GM18867 (cell line): ENCODE results near the gene FOXN3.

ENCODE experiments used
- ATAC-seq: cut with Tn5 transposase; IDR thresholded peaks from one replicate; pipeline ENCODE4 v1.9.1; 2021; ENCODE audit warnings: mild to moderate bottlenecking, moderate library complexity; ENCODE audit not compliant: unreplicated experiment

The FOXN3 gene

DNA sequence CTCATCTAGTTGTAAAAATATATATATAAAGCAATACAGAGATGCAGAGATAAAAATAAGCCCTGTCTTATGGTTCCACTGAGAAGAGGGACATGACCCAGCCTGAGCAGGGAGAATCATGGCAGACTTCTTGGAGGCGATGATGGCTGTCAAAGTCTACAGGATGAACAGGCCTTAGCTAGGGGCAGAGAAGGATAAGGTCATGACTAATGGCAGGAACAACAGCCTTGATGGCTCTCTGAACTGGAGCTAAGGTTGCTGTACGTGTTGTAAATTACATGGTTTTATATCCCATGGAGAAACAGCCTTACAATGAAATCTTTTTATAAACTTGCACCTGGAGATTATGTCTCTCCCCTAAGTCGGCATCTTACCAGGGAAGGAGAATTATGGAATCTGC lies 32.4 kb downstream of the FOXN3 start:
- ATAC-seq, result no peak

DNA sequence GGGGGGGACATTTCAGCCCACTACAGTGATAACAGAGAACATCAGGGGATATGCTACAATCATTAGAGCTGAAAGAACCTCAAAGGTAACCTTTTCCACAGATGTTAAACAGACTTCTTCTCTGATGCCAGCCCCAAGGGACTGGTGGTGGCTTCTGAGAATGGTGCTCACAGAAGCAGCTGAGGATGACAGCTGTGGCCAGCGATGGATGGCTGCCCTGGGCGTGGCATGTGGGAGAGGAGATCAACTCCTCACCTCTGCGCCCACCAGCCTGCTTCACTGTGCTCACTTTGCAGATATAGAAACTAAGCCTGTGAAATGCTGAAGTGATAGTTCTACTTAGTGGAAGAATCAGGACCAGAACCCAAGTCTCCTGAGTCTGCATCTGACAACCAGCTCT lies 33.0 kb downstream of the FOXN3 start:
- peak; percentile 86 for ATAC-seq

DNA sequence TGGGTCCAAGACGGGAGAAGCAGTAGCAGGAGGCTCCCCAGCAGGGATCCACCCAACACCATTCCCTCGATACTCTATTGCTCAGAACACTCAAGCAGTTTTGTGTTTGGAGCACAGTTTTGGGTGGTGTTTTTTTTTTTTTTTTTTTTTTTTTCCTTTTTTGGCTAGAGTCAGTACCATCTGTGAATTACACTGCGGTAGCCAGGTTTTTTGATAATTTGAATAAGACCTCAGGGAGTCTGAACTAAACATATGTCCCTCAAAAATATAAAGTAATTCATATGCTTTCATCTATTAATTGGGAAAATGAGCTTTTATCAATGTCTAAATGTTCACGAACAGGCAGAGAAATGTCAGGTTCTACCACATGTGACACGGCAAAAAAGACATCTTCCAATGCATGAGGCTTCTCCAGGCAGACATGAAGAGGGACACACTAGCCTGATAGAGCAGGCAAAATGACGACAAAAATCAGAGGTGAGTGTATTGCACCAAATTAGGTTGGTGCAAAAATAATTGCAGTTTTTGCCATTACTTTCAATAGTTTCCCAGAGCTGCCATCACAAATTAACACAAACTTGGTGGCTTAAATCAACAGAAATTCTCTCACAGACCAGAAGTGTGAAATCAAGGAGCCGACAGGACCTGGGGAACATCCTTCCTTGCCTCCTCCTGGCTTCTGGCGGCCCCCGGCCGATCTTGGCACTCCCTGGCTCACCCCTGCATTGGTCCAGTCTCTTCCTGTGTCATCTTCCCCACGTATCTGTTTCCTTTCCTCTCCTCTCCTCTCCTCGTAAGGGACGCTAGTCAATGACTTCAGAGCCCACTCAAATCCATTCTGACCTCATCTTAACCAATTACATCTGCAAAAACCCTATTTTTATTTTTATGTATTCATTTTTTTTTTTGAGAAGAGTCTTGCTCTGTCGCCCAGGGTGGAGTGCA lies 33.9 kb downstream of the FOXN3 start:
- no peak for ATAC-seq

DNA sequence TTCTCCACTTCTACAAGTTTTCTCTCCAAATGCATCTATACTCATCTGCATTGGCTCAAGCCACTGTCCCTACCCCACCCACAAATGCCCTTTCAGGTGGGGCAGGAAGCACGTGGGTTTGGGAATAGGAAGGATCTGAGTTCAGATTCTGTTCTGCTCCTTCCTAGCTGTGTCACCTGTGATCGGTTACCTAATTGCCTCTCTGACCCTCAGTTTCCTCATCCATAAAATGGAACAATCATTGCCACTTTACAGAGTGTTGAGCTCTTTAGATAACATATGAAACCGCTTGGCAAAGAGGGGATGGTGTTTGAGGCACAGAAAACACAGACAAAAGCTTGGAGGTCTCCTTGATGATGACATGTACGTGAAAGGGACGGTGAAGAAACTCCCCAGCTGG lies 34.5 kb downstream of the FOXN3 start:
- no peak for ATAC-seq

DNA sequence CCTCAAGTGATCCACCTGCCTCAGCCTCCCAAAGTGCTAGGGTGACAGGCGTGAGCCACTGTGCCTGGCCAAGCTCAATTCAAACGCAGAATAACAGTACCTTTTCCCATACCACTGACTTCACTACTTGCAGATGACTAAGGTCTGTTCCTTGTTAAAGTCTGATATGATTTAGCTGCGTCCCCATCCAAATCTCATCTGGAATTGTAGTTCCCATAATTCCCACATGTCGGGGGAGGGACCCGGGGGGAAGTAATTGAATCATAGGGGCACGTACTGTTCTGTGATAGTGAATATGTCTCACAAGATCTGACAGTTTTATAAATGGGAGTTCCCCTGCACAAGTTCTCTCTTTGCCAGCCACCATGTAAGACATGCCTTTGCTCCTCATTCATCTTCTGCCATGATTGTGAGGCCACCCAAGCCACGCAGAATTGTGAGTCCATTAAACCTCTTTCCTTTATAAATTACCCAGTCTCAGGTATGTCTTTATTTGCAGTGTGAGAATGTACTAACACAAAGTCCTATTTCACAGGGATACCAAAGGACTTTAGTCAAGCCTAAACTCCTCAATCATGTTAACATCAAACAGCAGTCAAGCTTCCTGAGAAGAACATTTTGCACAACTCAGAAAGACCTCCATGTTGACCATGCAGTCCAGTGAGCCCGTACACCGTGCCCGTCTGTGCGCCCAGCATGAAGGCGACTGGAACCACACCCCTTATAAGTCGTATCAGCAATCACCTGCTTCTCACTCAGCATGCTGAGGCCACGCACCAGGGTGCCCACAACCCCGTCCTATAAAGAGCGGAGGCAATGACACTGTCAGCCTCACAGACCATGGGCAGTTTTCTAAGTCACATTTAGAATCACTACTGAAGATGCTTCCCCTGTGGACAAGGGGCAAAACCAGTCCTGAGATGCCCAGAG lies 36.9 kb downstream of the FOXN3 start:
- no peak for ATAC-seq

DNA sequence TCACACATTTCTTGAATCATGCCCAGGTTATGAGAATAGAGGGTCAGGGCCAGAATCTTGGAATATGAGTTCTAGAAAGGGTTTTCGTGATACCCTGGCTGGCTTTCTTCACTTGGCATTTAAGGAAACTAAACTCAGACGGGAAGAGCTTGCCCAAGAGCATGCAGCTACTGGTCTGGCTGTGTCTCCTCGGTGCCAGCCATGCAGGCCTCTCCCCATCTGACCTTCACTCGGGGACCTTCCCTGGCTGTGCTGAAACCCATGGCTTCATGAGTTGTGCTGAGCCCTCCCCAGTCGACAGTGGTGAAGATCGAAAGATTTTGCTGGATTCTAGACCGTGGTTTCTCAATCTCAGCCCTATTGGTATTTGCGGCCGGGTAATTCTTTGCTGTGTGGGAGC lies 38.0 kb downstream of the FOXN3 start:
- ATAC-seq, result no peak

DNA sequence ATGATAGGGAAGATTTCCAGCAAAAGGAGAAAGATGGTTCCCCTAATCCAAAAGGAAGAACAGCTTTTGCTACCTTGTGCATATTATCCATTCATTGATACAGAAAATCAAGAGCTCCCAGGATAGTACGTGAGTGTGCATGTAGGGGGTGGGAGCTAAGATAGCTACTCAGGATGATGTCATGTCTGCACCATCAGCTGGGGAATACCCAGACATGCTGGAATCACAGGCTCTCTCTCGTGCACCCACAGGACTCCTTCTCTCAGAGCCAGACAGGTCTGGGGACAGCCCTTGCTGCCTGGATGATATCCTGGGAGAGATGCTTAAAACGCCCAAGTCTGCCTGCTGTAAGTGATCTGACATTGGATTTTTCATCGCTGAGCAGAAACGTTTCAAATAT lies 38.9 kb downstream of the FOXN3 start:
- ATAC-seq, result peak; percentile 54

DNA sequence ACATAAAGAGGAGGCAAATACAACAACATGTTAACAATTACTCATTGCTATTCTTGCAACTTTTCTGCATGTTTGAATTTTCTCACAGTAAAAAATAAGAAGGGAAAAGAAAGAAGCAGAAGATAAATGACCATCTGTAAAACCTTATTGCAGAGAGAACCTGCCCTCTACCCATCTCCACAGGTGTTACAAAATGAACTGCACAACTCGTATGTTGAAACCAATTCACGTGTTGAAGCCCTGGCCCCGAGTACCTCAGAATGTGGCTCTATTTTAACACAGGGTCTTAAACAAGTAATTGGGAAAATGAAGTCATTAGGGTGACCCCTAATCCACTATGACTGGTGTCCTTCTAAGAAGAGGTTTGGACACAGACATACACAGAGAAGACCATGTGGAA lies 39.5 kb downstream of the FOXN3 start:
- ATAC-seq, result no peak

DNA sequence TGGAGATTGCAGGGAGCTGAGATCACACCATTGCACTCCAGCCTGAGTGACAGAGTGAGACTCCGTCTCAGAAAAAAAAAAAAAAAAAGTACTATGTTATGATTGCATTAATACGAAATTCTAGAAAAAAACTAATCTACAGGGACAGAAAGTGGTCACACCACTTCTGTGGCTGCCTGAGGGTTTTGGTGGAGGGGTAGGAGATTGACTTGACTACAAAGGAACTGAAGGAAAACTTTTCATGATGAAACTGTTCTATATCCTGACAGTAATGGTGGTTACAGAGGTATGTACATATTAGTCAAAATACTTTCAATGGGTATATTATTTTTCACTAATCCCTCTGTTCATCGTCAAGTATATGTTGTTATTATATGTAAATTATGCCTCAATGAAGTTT lies 42.1 kb downstream of the FOXN3 start:
- no peak for ATAC-seq

DNA sequence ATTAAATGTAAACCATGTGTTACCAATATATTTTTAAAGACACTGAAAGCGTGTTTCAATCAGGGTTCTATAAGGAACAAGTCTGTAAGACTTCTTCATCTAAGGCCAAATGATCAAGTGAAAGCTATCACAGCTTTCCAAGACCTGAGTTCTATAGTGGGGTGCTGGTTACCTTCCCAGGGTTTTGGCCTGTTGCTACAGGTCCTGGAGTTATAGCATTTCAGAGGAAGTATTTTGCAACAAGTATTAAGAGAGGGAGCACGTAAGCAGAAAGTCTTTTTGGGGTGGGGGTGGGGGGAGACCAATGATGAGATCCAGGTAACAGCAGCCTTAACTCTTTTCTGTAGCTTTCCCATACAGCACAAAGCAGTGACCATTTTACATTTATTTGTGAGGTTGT lies 43.8 kb downstream of the FOXN3 start:
- no peak for ATAC-seq

DNA sequence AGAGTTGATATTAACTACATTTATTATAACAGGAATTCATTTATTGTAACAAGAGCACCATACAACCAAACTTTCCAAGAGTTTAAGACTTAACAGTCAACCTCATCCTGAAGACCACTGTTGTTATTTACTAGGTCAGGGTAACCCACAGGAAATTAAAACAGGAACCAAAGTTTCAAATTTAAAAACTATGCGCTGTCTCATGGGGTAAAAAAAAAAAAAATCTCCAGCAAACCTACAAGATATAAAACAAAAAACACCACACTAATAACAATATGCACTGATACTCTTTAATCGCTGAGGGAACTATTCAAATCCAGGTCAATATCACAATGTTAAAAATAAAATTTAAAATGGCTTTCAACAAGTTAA lies 44.5 kb downstream of the FOXN3 start:
- no peak for ATAC-seq

DNA sequence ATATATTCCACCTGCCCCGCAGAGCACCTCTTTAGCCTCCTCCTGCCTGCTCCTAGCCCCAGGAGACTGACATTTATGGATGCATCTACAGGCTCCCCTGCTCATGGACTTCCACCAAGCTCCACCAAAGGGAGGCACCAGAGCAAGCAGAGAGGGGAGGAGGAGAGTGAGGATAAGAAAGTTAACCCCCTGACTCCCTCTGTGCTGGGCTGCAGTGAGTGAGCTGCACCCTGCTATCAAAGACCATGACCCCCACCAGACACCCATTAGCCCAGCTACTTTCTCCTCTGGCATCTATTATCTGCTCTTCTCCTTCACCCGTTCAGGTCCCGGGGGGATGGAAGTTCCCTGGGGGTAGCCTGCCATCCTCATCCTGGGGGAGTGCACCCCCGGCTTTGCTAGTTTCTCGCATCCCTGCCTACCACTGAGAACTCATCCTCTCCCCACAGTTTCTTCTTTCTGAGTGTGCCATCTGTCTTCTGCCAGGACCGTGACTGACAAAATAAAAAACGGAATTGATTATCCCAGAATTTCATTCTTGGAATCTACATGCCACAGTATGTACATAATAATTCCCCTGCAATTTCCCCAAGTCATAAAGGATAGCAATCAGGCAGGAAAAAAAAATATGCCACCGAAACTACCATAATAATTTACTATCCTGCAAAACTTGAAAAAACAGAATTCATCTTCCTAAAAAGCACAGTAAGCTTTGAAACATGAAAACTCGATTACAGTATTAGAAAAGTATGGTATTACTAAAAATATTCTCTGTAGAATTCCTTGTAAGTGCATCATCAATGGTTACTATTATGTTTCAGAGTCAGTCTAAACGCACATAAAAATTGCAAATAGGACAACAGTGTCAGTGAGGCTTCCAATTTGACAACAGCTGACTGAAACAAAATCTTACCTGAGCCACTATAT lies 45.2 kb downstream of the FOXN3 start:
- no peak for ATAC-seq

DNA sequence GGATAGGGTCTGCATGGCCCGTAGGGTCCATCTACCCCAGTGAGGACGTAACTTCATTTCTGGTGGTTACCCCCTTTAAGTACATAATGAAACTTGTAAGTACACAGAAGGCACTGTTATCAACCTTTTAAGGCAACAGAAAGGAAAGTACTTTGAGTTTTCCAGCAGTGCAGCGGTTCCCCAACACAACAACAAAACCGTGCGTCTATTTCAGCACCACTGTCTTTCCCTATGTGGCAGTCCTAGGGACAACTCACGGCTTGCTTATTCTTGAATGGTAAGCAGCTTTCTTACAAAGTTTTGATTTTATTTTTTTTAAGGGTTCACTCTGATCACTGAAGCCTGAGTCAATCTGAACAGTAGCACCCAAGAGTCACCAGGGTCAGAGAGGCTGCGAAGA lies 46.3 kb downstream of the FOXN3 start:
- ATAC-seq, result no peak

DNA sequence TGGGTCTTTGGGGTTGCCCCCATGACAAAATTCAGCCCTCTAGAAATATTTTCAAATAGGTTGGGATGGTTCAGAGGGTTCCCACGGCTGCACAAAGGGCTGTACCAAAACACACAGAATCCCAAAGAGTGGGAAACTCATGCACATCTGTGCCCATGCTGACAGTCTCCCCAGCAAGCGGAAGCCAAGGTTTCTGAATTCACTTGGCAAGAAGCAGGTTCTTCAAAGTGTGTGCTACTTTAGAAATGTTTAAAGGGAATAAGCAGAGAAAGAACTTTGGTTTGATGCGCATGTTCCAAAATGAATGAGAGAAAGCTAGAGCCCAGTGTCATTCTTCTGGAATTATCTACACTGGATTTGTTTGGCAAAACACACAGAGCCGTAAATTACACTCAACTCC lies 46.7 kb downstream of the FOXN3 start:
- ATAC-seq, result no peak

DNA sequence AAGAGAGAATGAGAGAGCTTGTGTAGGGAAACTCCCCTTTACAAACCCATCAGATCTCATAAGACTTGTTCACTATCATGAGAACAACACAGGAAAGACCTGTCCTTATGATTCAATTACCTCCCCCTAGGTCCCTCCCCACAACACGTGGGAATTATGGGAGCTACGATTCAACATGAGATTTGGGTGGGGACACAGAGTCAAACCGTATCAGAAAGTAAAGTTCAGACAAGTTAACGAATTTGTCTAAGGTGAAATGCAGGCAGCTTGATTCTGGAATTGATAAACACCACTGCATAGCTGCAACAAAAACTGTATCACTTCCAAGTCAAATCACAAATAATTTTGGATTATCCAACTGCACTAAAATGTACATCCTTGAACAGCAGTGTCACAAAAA lies 47.4 kb downstream of the FOXN3 start:
- ATAC-seq, result no peak

DNA sequence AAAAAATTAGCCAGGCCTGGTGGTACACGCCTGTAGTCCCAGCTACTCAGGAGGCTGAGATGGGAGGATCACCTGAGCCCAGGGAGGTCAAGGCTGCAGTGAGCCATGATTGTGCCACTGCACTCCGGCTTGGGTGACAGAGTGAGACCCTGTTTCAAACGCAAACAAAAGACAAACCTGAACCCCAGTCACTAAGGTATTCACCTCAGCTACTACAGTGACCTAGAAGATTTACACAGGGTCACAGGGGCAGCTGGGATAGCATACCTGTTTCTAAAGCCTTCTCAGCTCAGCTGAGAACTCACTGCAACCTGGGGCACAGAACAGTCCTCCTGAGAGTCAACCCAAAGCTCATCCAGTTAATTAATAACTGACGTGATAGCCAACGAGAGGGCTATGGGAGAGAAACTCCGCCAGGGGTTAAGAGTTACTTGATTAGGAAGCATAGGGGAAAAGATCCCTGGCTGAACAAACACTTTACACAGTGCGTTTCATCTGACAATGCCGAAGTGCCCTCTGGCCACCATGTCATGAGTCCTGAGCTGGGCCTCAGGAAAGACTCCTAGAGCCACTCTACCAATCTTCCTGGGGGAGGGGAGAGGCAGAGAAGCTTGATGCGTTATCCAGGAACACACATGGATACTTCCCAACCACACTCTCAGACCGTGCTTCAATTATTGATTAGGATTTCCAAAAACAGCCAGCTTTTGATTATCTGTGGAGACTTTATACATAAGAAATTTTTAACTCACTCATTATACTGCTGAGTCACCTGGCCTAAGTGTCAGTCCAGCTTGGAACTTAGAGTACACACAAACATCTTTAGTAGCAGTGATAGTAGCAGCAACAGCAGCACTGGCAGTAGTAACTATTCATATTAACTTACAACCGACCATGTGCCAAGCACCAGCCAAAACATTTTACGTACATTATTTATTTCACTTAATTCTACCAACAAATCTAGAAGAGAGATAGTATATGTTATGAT lies 48.2 kb downstream of the FOXN3 start:
- no peak for ATAC-seq

DNA sequence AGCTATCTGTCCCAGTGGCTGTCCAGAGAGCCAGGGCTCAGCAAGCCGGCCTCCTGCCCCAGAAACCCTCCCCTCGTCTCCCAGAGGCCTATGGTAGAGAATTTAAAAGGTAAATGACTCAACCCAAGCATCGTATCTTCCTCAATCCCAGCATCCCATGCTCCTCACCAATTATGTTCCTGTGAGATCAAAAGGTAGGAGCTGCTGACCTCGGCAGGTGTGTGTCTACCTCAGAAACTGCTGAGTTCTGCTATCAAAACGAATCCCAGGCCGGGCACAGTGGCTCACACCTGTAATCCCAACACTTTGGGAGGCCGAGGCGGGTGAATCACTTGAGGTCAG lies 49.3 kb downstream of the FOXN3 start:
- ATAC-seq, result no peak

DNA sequence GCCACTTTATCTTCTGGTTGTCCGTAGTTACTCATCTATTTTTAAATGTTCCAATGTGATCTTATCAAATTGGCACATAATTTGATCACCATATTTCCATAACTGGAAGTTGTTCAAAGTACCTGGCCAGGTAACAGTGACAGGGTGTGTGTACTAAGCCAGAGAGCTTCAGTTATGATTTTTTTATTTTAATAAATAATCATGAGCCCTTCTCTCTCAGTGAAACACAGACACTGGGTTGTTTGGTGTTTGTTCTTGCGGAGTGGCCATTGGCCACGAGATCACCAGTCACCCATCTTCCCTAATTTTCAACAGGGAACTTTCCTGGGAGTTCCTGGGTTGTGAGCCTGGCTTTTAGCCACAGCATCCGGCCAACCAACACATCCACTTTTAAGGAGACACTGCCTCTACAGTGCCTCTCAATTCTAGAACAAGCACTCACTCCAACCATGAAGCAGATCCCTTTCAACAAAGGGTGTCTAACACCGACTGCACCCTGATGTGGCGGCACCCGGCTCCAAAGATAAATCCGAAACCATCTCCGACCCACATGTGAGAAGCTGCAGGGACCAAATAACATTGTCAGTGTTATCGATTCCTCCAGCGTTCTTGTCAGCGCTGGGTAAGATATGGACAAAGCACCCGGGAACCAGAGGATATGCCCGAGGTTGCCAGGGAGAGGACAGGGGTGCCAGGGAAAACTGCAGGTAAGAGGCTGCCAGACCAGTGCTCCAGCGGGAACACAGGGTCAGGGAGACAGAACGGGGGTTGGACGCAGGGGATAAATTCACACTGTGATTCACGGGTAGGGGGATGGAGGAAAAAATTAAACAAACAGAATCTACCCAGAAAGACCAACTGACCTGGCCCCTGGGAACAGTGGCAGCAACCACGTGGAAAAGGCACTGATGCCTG lies 49.9 kb downstream of the FOXN3 start:
- ATAC-seq, result no peak
